K562 (cell line): ENCODE results near the gene DEPP1. TPM values are rescaled to one million over a fixed set of nuclear protein-coding genes. Genes with fewer than 3 reads are reported as not detected.

Experiments used
- ATAC-seq: fragments of 200-7000 bp; cut with Tn5 transposase; 3 replicates; pipeline ENCODE4 v1.9.1; 2020; ENCODE audit warnings: moderate library complexity
- BruUV-seq: library from RNA; stranded (reverse); fragments of 400-500 nt; replicated peaks from 2 replicates; lab custom pipeline; 2021; lab: Mats Ljungman, UMichigan
- CTCF ChIA-PET: fragments of 300-600 bp; formaldehyde crosslinking; extraction: SDS; loops from one replicate; lab custom pipeline; 2021; ENCODE audit warnings: low intra/inter-chr PET ratio; lab: Yijun Ruan, JAX
- POLR2A ChIA-PET: fragments of 300-600, 350-650 bp; sonication (Branson Sonifier 250); formaldehyde crosslinking; extraction: SDS; loops from one replicate; lab custom pipeline; 2021; ENCODE audit warnings: antibody characterized with exemption, inconsistent platforms; lab: Yijun Ruan, JAX
- DNase-seq, 4 experiments: peaks; one replicate each; pipeline versions ENCODE4 v3.0.0 to v3.0.0-alpha.2; 2011 to 2018; ENCODE audit warnings: low spot score in 3 of 4, mixed read lengths in 3 of 4; ENCODE audit errors: extremely low read depth in 1 of 4
- FAIRE-seq: peaks from 2 replicates; lab custom pipeline; 2011; peaks lifted over from hg19 to GRCh38; lab: Jason Lieb, UNC
- H2AFZ ChIP-seq: 2 replicates; pipeline ENCODE4 v1.6.0; 2011; ENCODE audit warnings: low read depth, low read length, control low read depth, inconsistent platforms
- H3K27ac ChIP-seq: fragments of 200-600 bp; 3 replicates; pipeline ENCODE4 v1.8.0; 2011; ENCODE audit warnings: low read depth, mild to moderate bottlenecking, control low read depth, inconsistent platforms, low read length, moderate library complexity, mixed read lengths; ENCODE audit errors: extremely low read depth
- H3K27me3 ChIP-seq, 2 experiments: fragments of 300-600 bp in 1 of 2; 2 replicates in 1 of 2; 3 replicates in 1 of 2; pipeline versions ENCODE4 v1.6.0 to v1.8.0; 2011; ENCODE audit warnings: inconsistent platforms in 2 of 2, low read length in 2 of 2, mild to moderate bottlenecking in 1 of 2, mixed read lengths in 1 of 2, moderate library complexity in 1 of 2; ENCODE audit not compliant: control insufficient read depth in 2 of 2, insufficient read depth in 2 of 2
- H3K36me3 ChIP-seq: fragments of 300-600 bp; 3 replicates; pipeline ENCODE4 v1.8.0; 2011; ENCODE audit warnings: mild to moderate bottlenecking, low read length, inconsistent platforms; ENCODE audit not compliant: control insufficient read depth, insufficient read depth
- H3K4me1 ChIP-seq, 2 experiments: fragments of 200-600 bp in 1 of 2; replicated peaks in 1 of 2; 2 replicates in 1 of 2; 3 replicates in 1 of 2; pipeline versions ENCODE4 v1.5.1 to v1.8.0; 2011; ENCODE audit warnings: inconsistent platforms in 2 of 2, low read length in 2 of 2, mild to moderate bottlenecking in 1 of 2, mixed read lengths in 1 of 2, moderate library complexity in 1 of 2; ENCODE audit not compliant: control insufficient read depth in 2 of 2, insufficient read depth in 2 of 2
- H3K4me2 ChIP-seq: 2 replicates; pipeline ENCODE4 v1.6.1; 2011; ENCODE audit warnings: low read length, control low read depth, inconsistent platforms, mixed read lengths; ENCODE audit not compliant: insufficient read depth
- H3K4me3 ChIP-seq: fragments of 200-600 bp; sonication (generic), shearing (Covaris generic); 2 replicates; pipeline ENCODE4 v1.5.1; 2016; ENCODE audit warnings: control low read depth, inconsistent platforms
- H3K79me2 ChIP-seq: fragments of 200-600 bp; 3 replicates; pipeline ENCODE4 v1.8.0; 2011; ENCODE audit warnings: low read length, inconsistent platforms; ENCODE audit not compliant: control insufficient read depth, insufficient read depth
- H3K9ac ChIP-seq, 2 experiments: 2 replicates each; pipeline versions ENCODE4 v1.6.0 to v1.6.1; 2011; ENCODE audit warnings: low read depth in 2 of 2, low read length in 2 of 2, control low read depth in 1 of 2, inconsistent platforms in 1 of 2, mild to moderate bottlenecking in 1 of 2, mixed read lengths in 1 of 2; ENCODE audit not compliant: insufficient read depth in 1 of 2
- H3K9me1 ChIP-seq: one replicate; pipeline ENCODE4 v1.6.0; 2011; ENCODE audit warnings: inconsistent platforms, mild to moderate bottlenecking, low read length, moderate library complexity; ENCODE audit not compliant: control insufficient read depth, insufficient read depth
- H3K9me3 ChIP-seq: replicated peaks from 2 replicates; pipeline ENCODE4 v1.5.1; 2011; ENCODE audit warnings: low read depth, low read length, inconsistent platforms; ENCODE audit not compliant: control insufficient read depth, insufficient read depth
- H4K20me1 ChIP-seq: replicated peaks from 2 replicates; pipeline ENCODE4 v1.6.1; 2011; ENCODE audit warnings: low read length, inconsistent platforms, mixed read lengths; ENCODE audit not compliant: control insufficient read depth, insufficient read depth
- FOXO4 ChIP-seq: fragments of 450-650 bp; formaldehyde crosslinking; IDR thresholded peaks from 2 replicates; pipeline ENCODE4 v1.4.0; 2020; ENCODE audit warnings: mild to moderate bottlenecking, moderate library complexity
- HDAC3 ChIP-seq: fragments of 450-650 bp; IDR thresholded peaks from 2 replicates; pipeline ENCODE4 v1.6.1; 2018; ENCODE audit warnings: borderline replicate concordance, mild to moderate bottlenecking, moderate library complexity; ENCODE audit not compliant: partially characterized antibody
- MYC ChIP-seq, 2 experiments: fragments of 250-450 bp in 1 of 2; sonication (Bioruptor Pico) in 1 of 2; IDR thresholded peaks; 2 replicates each; pipeline versions ENCODE4 v1.5.1 to v1.6.1; 2012 to 2021; ENCODE audit warnings: low read depth in 2 of 2, borderline replicate concordance in 1 of 2, improper control_type of control experiment in 1 of 2, low read length in 1 of 2, mild to moderate bottlenecking in 1 of 2, moderate library complexity in 1 of 2
- NBN ChIP-seq: fragments of 450-650 bp; IDR thresholded peaks from 2 replicates; pipeline ENCODE4 v1.6.1; 2016; ENCODE audit warnings: low read depth, mild to moderate bottlenecking
- NCOA4 ChIP-seq: fragments of 450-650 bp; IDR thresholded peaks from 2 replicates; pipeline ENCODE4 v1.6.1; 2018; ENCODE audit warnings: mild to moderate bottlenecking; ENCODE audit not compliant: partially characterized antibody
- SMAD3 ChIP-seq: fragments of 450-650 bp; formaldehyde crosslinking; conservative IDR thresholded peaks from 2 replicates; pipeline ENCODE4 v1.4.0; 2020; ENCODE audit warnings: mild to moderate bottlenecking
- SMARCA4 ChIP-seq: fragments of 450-650 bp; IDR thresholded peaks from 2 replicates; pipeline ENCODE4 v1.6.1; 2016
- TOE1 ChIP-seq, 2 experiments: fragments of 450-650 bp in 1 of 2; sonication (generic) in 1 of 2; formaldehyde crosslinking in 1 of 2; IDR thresholded peaks; 2 replicates each; pipeline versions ENCODE4 v1.7.1 to v1.8.0; 2016 to 2022; ENCODE audit warnings: borderline replicate concordance in 2 of 2, mild to moderate bottlenecking in 2 of 2, antibody characterized with exemption in 1 of 2, inconsistent platforms in 1 of 2, low read depth in 1 of 2, missing genetic modification reagents in 1 of 2, moderate library complexity in 1 of 2
- U2AF2 ChIP-seq: fragments of 200-400 bp; formaldehyde crosslinking; optimal IDR thresholded peaks from 2 replicates; pipeline ENCODE3; 2017; ENCODE audit warnings: low read depth, mild to moderate bottlenecking, low read length
- ZEB2 ChIP-seq: fragments of 450-650 bp; IDR thresholded peaks from 2 replicates; pipeline ENCODE4 v1.6.1; 2016
- ZNF124 ChIP-seq: sonication (generic); formaldehyde crosslinking; IDR thresholded peaks from 2 replicates; pipeline ENCODE4 v1.8.1; 2022; ENCODE audit warnings: missing genetic modification reagents
- ZNF408 ChIP-seq: fragments of 250-450 bp; sonication (Bioruptor Pico); IDR thresholded peaks from 2 replicates; pipeline ENCODE4 v1.4.0; 2020; ENCODE audit warnings: low read depth, mild to moderate bottlenecking, moderate library complexity
- WGBS: fragments of 100-300 bp; shearing (Covaris generic); methylation state at CpG from one replicate; pipeline ENCODE4 v1.1.6; 2016; ENCODE audit warnings: low coverage, mixed read lengths; ENCODE audit not compliant: insufficient coverage; ENCODE audit errors: missing lambda C conversion rate; 5-methylcytosine and 5-hydroxymethylcytosine counted together
- in situ Hi-C: fragments of 300-500 bp; cut with MboI; formaldehyde crosslinking; loops from 4 replicates; pipeline ENCODE4 v1.15.0; 2018; ENCODE audit warnings: inconsistent platforms, mixed read lengths
- intact Hi-C: fragments of 100-400 bp; cut with micrococcal nuclease; formaldehyde crosslinking; loops from 2 replicates; pipeline ENCODE4 v1.14.2; 2022
- polyA plus RNA-seq, 8 experiments: library from polyadenylated mRNA; depleted of rRNA in 4 of 8; stranded (reverse) in 5 of 8; unstranded in 3 of 8; fragments of >200 nt; fragmentation: Nextera tagmentation in 2 of 8; fragmentation: Illumina TruSeq in 1 of 8; extraction: Ambion mirVana in 2 of 8; extraction: Trizol in 1 of 8; gene quantifications; 2 replicates each; pipeline versions ENCODE4 v1.2.1 to v1.2.3, GENCODE V29; 2011 to 2014; ENCODE audit warnings: inconsistent platforms in 1 of 8, missing spikeins in 1 of 8
- total RNA-seq, 7 experiments: library from RNA; depleted of rRNA in 6 of 7; stranded (reverse); fragments of >200 nt in 6 of 7; fragmentation: Illumina TruSeq in 2 of 7; extraction: Trizol in 2 of 7; gene quantifications; 2 replicates each; pipeline versions ENCODE4 v1.2.1 to v1.2.3, GENCODE V29; 2011 to 2021; ENCODE audit warnings: low replicate concordance in 1 of 7
- TF ChIP-seq, protein P1 (sequence below): fragments of 250-450 bp; sonication (Bioruptor Pico); IDR thresholded peaks from 2 replicates; pipeline ENCODE4 v1.4.0; 2020; ENCODE audit warnings: mild to moderate bottlenecking, moderate library complexity

Gene DEPP1
- total and polyA plus RNA-seq, 9 of the 15 experiments (the other 6 are each of a cell fraction or from before 2014, with no cell fraction given): 0.04 to 0.54 (median 0.20) TPM; not detected in 1

- TF ChIP-seq SMAD3 (peak; percentile 46; the same call in 1 of the 2 replicates), ZNF124 (CRISPR knock-in tag) (0 out of 2 replicates have a peak, but pooled peaks have one; percentile 51)
- TF ChIP-seq, all 486 proteins: peak for 156
Measured at GRCh38 chr10:45000752-45001380, 22.3 kb upstream of the DEPP1 start, which contains the start of gene ZNF22 (continued).

DNA sequence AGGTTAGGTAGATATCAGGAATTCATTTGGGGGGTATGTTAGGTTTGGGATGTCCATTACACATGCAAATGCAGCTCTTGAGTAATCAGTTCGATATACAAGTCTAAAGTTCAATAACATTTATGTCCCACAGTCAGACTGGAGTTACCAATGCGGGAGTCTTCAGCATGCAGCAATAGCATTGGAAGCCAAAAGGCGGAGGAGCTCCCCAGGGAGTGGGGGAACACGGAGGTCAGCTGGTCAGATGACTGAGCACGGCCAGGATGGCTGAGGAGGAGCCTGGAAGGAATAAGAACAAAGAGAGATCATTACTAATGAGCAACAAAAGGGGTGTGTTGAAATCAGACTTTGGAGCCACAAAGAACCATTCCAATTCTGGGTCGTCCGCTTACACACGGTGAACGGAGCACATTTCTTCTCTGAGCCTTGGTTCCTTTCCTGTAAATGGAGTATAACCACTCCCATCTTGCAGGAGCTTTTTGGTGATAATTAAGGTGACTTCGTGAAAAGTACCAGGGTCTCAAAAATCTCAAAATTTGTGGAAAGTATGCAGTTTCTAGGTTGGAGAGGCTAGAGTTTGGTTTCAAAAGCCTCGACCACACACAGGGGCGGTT is 21.6 kb upstream of the DEPP1 start:
- peak overlapping the region; percentile 86 to 91 for H3K9ac ChIP-seq
- no peak for DNase-seq
- H3K4me1 ChIP-seq: peaks cover 10 to 12% of the 10 kb centered on the region in 2 experiments; a peak in 3 of 5 replicates
- TSS peak; percentile 72 for BruUV-seq
- ATAC-seq: no peak
- H3K4me2 ChIP-seq: peak overlapping the region; percentile 88
- H2AFZ ChIP-seq: peak overlapping the region; percentile 96
- ChIA-PET CTCF (interaction anchor here (0.6 to 0.7 kb wide), 2 partner anchors 137 to 237 kb away, joined by 4 read pairs; no protein-coding TSS in a partner anchor), POLR2A (no interaction called here)
- WGBS: 75% methylated on average over 12 of the region's 12 CpGs
- peaks cover 28% of the 10 kb centered on the region for H3K36me3 ChIP-seq
- H3K27me3 ChIP-seq: peaks cover 0 to 5% of the 10 kb centered on the region in 2 experiments; a peak in 2 of 5 replicates
- H4K20me1 ChIP-seq: no peaks in the 10 kb centered on the region
- peaks cover 16% of the 10 kb centered on the region for H3K9me3 ChIP-seq
- no peak for FAIRE-seq
- H3K4me3 ChIP-seq: peak overlapping the region; percentile 48; the same call in 1 of the 2 replicates
- in situ Hi-C loops: loop anchor here (10.0 kb wide), 1 partner anchor 465 kb away; no protein-coding TSS in a partner anchor
- peak overlapping the region; percentile 85 for H3K27ac ChIP-seq
- H3K79me2 ChIP-seq: peaks cover 29% of the 10 kb centered on the region
- intact Hi-C loops: no loop called here
- H3K9me1 ChIP-seq: no peaks in the 10 kb centered on the region
- TF ChIP-seq MYC (IDR thresholded peaks at IDR 0.05; ENCODE audit: low read depth, low read length) (no peak), MYC (CRISPR knock-in tag; IDR thresholded peaks at IDR 0.05; ENCODE audit: borderline replicate concordance, low read depth) (peak; percentile 28; the same call in 1 of the 2 replicates), NBN (0 out of 2 replicates have a peak, but pooled peaks have one; percentile 51), NCOA4 (no peak), ZEB2 (no peak), U2AF2 (no peak), SMARCA4 (0 out of 2 replicates have a peak, but pooled peaks have one; percentile 21), HDAC3 (no peak), TOE1 (IDR thresholded peaks at IDR 0.05; ENCODE audit: borderline replicate concordance) (0 out of 2 replicates have a peak, but pooled peaks have one; percentile 30), TOE1 (CRISPR knock-in tag; IDR thresholded peaks at IDR 0.05; ENCODE audit: borderline replicate concordance, low read depth) (no peak), ZNF408 (CRISPR knock-in tag) (no peak), FOXO4 (CRISPR knock-in tag) (no peak)
- TF ChIP-seq, protein P1, sequence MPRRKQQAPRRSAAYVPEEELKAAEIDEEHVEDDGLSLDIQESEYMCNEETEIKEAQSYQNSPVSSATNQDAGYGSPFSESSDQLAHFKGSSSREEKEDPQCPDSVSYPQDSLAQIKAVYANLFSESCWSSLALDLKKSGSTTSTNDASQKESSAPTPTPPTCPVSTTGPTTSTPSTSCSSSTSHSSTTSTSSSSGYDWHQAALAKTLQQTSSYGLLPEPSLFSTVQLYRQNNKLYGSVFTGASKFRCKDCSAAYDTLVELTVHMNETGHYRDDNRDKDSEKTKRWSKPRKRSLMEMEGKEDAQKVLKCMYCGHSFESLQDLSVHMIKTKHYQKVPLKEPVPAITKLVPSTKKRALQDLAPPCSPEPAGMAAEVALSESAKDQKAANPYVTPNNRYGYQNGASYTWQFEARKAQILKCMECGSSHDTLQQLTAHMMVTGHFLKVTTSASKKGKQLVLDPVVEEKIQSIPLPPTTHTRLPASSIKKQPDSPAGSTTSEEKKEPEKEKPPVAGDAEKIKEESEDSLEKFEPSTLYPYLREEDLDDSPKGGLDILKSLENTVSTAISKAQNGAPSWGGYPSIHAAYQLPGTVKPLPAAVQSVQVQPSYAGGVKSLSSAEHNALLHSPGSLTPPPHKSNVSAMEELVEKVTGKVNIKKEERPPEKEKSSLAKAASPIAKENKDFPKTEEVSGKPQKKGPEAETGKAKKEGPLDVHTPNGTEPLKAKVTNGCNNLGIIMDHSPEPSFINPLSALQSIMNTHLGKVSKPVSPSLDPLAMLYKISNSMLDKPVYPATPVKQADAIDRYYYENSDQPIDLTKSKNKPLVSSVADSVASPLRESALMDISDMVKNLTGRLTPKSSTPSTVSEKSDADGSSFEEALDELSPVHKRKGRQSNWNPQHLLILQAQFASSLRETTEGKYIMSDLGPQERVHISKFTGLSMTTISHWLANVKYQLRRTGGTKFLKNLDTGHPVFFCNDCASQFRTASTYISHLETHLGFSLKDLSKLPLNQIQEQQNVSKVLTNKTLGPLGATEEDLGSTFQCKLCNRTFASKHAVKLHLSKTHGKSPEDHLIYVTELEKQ (CRISPR knock-in tag): no peak
